Retinal pigment epithelial cell (primary cell): ENCODE results near the gene SHTN1.

Experiments used
- DNase-seq: peaks from one replicate; pipeline ENCODE4 v3.0.0-alpha.2; 2010; ENCODE audit warnings: low read depth
- H3K4me3 ChIP-seq: 2 replicates; pipeline ENCODE4 v1.5.1; 2011; ENCODE audit warnings: mild to moderate bottlenecking, low read length, control low read depth, moderate library complexity
- CTCF ChIP-seq: conservative IDR thresholded peaks from 2 replicates; pipeline ENCODE4 v1.5.1; 2011; ENCODE audit warnings: low read depth, low read length, control low read depth, inconsistent platforms

Gene SHTN1

GRCh38 chr10:116988311-116988710 lies 16.7 kb downstream of the SHTN1 start:
- TF ChIP-seq CTCF = no peak
- H3K4me3 ChIP-seq = no peak overlapping the region
- no peak for DNase-seq

GRCh38 chr10:116985611-116986010 lies 19.4 kb downstream of the SHTN1 start:
- no peak for DNase-seq
- no peak for TF ChIP-seq CTCF
- no peak overlapping the region for H3K4me3 ChIP-seq

GRCh38 chr10:116984202-116984990 lies 20.6 kb downstream of the SHTN1 start:
- no peak for TF ChIP-seq CTCF
- DNase-seq = no peak
- H3K4me3 ChIP-seq = no peak overlapping the region

GRCh38 chr10:116980041-116980440 lies 24.9 kb downstream of the SHTN1 start:
- TF ChIP-seq CTCF = no peak
- DNase-seq = no peak
- no peak overlapping the region for H3K4me3 ChIP-seq

- no peak overlapping the region for H3K4me3 ChIP-seq
- TF ChIP-seq CTCF = no peak
- no peak for DNase-seq
Observed at GRCh38 chr10:116978901-116979300, 26.1 kb downstream of the SHTN1 start.

- no peak overlapping the region for H3K4me3 ChIP-seq
- DNase-seq = peak; percentile 52
- no peak for TF ChIP-seq CTCF
Observed at GRCh38 chr10:116974456-116975005, 30.5 kb downstream of the SHTN1 start.

GRCh38 chr10:116973946-116974455 lies 31.0 kb downstream of the SHTN1 start:
- TF ChIP-seq CTCF = no peak
- no peak for DNase-seq
- H3K4me3 ChIP-seq = no peak overlapping the region
